HG03565 (cell line): ENCODE measurements around the gene CDKN2B-AS1.

Experiments used
- ATAC-seq: cut with Tn5 transposase; IDR thresholded peaks from one replicate; pipeline ENCODE4 v1.9.1; 2021; ENCODE audit warnings: mild to moderate bottlenecking, moderate library complexity; ENCODE audit not compliant: unreplicated experiment

CDKN2B-AS1 gene

GRCh38 chr9:22084336-22085035 lies 89.9 kb downstream of the CDKN2B-AS1 start:
- ATAC-seq, result no peak

- no peak for ATAC-seq
These were observed 93.6 kb downstream of the CDKN2B-AS1 start for GRCh38 chr9:22088053-22088716.

GRCh38 chr9:22088717-22089061 lies 94.1 kb downstream of the CDKN2B-AS1 start:
- no peak for ATAC-seq

GRCh38 chr9:22097707-22098106 lies 103.1 kb downstream of the CDKN2B-AS1 start:
- ATAC-seq, result no peak

GRCh38 chr9:22098643-22099332 lies 104.2 kb downstream of the CDKN2B-AS1 start:
- no peak for ATAC-seq

- ATAC-seq, result no peak
These were observed 106.0 kb downstream of the CDKN2B-AS1 start for GRCh38 chr9:22100626-22101025.

- ATAC-seq, result no peak
These were observed 107.8 kb downstream of the CDKN2B-AS1 start for GRCh38 chr9:22102146-22103053.

- ATAC-seq, result no peak
These were observed 109.3 kb downstream of the CDKN2B-AS1 start for GRCh38 chr9:22103685-22104575.

- ATAC-seq, result peak; percentile 99
These were observed 110.6 kb downstream of the CDKN2B-AS1 start for GRCh38 chr9:22105005-22105722.

- ATAC-seq, result no peak
These were observed 112.8 kb downstream of the CDKN2B-AS1 start for GRCh38 chr9:22107202-22108045.

GRCh38 chr9:22108581-22109370 lies 114.2 kb downstream of the CDKN2B-AS1 start:
- no peak for ATAC-seq

GRCh38 chr9:22111176-22111953 lies 116.8 kb downstream of the CDKN2B-AS1 start:
- no peak for ATAC-seq

- ATAC-seq, result no peak
These were observed 117.3 kb downstream of the CDKN2B-AS1 start for GRCh38 chr9:22111954-22112247.

GRCh38 chr9:22112870-22113821 lies 118.6 kb downstream of the CDKN2B-AS1 start:
- no peak for ATAC-seq

- no peak for ATAC-seq
These were observed 120.4 kb downstream of the CDKN2B-AS1 start for GRCh38 chr9:22114956-22115355.

- no peak for ATAC-seq
These were observed 122.2 kb downstream of the CDKN2B-AS1 start for GRCh38 chr9:22116758-22117157.
